Neural progenitor cell (in vitro differentiated cells): ENCODE measurements around the gene TCERG1L.

Experiments
- EZH2 ChIP-seq: fragments of 200-600 bp; sonication (generic); IDR thresholded peaks from 2 replicates; pipeline ENCODE4 v1.6.1; 2017; ENCODE audit warnings: antibody characterized with exemption, mild to moderate bottlenecking, moderate library complexity
- EZH2phosphoT487 ChIP-seq: fragments of 200-600 bp; sonication (generic); IDR thresholded peaks from 2 replicates; pipeline ENCODE4 v1.6.1; 2017; ENCODE audit warnings: antibody characterized with exemption
- TF ChIP-seq, protein P1 (sequence below): fragments of 200-600 bp; sonication (generic); IDR thresholded peaks from 2 replicates; pipeline ENCODE4 v1.5.1; 2017; ENCODE audit warnings: antibody characterized with exemption, mild to moderate bottlenecking

DNA sequence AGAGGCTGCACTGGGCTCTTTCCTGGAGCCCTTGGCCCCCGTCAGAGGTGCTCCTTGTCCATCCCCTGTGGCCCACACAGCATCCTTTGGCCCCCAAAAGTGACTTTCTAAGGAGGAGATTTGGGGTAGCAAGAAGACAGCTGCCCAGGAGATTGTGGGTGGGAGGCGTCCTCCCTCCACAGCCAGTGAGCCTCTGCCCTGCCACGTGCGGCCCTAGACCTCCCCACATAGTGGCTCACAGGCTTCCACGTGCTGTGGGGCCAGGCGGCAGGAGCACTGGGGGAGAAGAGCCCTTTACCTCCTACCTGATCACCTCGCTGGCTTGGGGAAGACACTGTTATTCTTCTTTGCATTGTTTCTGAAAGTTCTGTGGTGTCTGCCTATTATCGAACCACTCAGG lies 178.8 kb downstream of the TCERG1L start:
- TF ChIP-seq, protein P1, sequence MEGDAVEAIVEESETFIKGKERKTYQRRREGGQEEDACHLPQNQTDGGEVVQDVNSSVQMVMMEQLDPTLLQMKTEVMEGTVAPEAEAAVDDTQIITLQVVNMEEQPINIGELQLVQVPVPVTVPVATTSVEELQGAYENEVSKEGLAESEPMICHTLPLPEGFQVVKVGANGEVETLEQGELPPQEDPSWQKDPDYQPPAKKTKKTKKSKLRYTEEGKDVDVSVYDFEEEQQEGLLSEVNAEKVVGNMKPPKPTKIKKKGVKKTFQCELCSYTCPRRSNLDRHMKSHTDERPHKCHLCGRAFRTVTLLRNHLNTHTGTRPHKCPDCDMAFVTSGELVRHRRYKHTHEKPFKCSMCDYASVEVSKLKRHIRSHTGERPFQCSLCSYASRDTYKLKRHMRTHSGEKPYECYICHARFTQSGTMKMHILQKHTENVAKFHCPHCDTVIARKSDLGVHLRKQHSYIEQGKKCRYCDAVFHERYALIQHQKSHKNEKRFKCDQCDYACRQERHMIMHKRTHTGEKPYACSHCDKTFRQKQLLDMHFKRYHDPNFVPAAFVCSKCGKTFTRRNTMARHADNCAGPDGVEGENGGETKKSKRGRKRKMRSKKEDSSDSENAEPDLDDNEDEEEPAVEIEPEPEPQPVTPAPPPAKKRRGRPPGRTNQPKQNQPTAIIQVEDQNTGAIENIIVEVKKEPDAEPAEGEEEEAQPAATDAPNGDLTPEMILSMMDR = no peak
- TF ChIP-seq EZH2 = no peak
- TF ChIP-seq EZH2phosphoT487 = no peak
